Measurements from ENCODE around the gene KIAA0753. TPM values are rescaled to one million over a fixed set of nuclear protein-coding genes. Genes with fewer than 3 reads are reported as not detected.

KIAA0753 gene
- total RNA-seq, 2 donors from 2014 or later: 16.0 to 29.7 TPM

- Mint-ChIP-seq H3K27me3 (no peaks in the 10 kb centered on the region), H3K27ac (no peak overlapping the region), H3K36me3 (peaks cover 25% of the 10 kb centered on the region), H3K4me1 (ENCODE audit: low read depth in 2 of 2) (no peaks in the 10 kb centered on the region), H3K4me3 (no peak overlapping the region), H3K9me3 (no peaks in the 10 kb centered on the region)
- DNase-seq (ENCODE audit: low spot score) (no peak), ATAC-seq (no peak)
Observed at GRCh38 chr17:6592173-6592572, 48.3 kb downstream of the KIAA0753 start.

GRCh38 chr17:6591599-6592158 lies 48.8 kb downstream of the KIAA0753 start:
- Mint-ChIP-seq H3K9me3 (no peaks in the 10 kb centered on the region), H3K27ac (no peak overlapping the region), H3K36me3 (peaks cover 25% of the 10 kb centered on the region), H3K4me3 (no peak overlapping the region), H3K27me3 (no peaks in the 10 kb centered on the region), H3K4me1 (ENCODE audit: low read depth in 2 of 2) (no peaks in the 10 kb centered on the region)
- ATAC-seq (no peak), DNase-seq (ENCODE audit: low spot score) (no peak)

- no peak for ATAC-seq
- Mint-ChIP-seq H3K27ac (no peak overlapping the region), H3K4me3 (no peak overlapping the region), H3K9me3 (no peaks in the 10 kb centered on the region), H3K36me3 (peaks cover 44% of the 10 kb centered on the region), H3K27me3 (no peaks in the 10 kb centered on the region), H3K4me1 (ENCODE audit: low read depth in 2 of 2) (no peaks in the 10 kb centered on the region)
- DNase-seq (ENCODE audit: low spot score): no peak
Observed at GRCh38 chr17:6589266-6589946, 51.1 kb downstream of the KIAA0753 start.

GRCh38 chr17:6588165-6588564 lies 52.3 kb downstream of the KIAA0753 start:
- ATAC-seq (no peak), DNase-seq (ENCODE audit: low spot score) (no peak)
- Mint-ChIP-seq H3K27ac (no peak overlapping the region), H3K36me3 (peaks cover 56% of the 10 kb centered on the region), H3K4me1 (ENCODE audit: low read depth in 2 of 2) (no peaks in the 10 kb centered on the region), H3K9me3 (no peaks in the 10 kb centered on the region), H3K27me3 (no peaks in the 10 kb centered on the region), H3K4me3 (no peak overlapping the region)

- Mint-ChIP-seq H3K27ac (no peak overlapping the region), H3K9me3 (no peaks in the 10 kb centered on the region)
- DNase-seq (ENCODE audit: low spot score): no peak
Observed at GRCh38 chr17:6587310-6587709, 53.2 kb downstream of the KIAA0753 start.

GRCh38 chr17:6583411-6583810 lies 57.1 kb downstream of the KIAA0753 start:
- Mint-ChIP-seq H3K4me3 (no peak overlapping the region), H3K9me3 (no peaks in the 10 kb centered on the region), H3K36me3 (peaks cover 44% of the 10 kb centered on the region), H3K4me1 (ENCODE audit: low read depth in 2 of 2) (no peaks in the 10 kb centered on the region), H3K27me3 (no peaks in the 10 kb centered on the region), H3K27ac (no peak overlapping the region)
- DNase-seq (ENCODE audit: low spot score) (no peak), ATAC-seq (no peak)

More at GRCh38 chr17:6587310-6587709, 53.2 kb downstream of the KIAA0753 start:
- ATAC-seq: no peak
- peaks cover 63% of the 10 kb centered on the region for H3K36me3 Mint-ChIP-seq
- H3K27me3 Mint-ChIP-seq: no peaks in the 10 kb centered on the region
- H3K4me3 Mint-ChIP-seq: no peak overlapping the region
- no peaks in the 10 kb centered on the region for H3K4me1 Mint-ChIP-seq (ENCODE audit: low read depth in 2 of 2)

- Mint-ChIP-seq H3K27me3 (no peaks in the 10 kb centered on the region), H3K4me3 (no peak overlapping the region), H3K27ac (no peak overlapping the region), H3K4me1 (ENCODE audit: low read depth in 2 of 2) (peaks cover 5 to 9% of the 10 kb centered on the region in 2 donors), H3K36me3 (peaks cover 34% of the 10 kb centered on the region), H3K9me3 (no peaks in the 10 kb centered on the region)
- ATAC-seq: no peak
- DNase-seq (ENCODE audit: low spot score): no peak
Observed at GRCh38 chr17:6580625-6581024, 59.9 kb downstream of the KIAA0753 start.

- no peaks in the 10 kb centered on the region for H3K9me3 Mint-ChIP-seq
Observed at GRCh38 chr17:6578491-6578890, 62.0 kb downstream of the KIAA0753 start.

GRCh38 chr17:6577686-6578263 lies 62.7 kb downstream of the KIAA0753 start:
- Mint-ChIP-seq H3K27ac (peak overlapping the region in 1 of 2 donors; percentile 52), H3K4me3 (no peak overlapping the region), H3K27me3 (no peaks in the 10 kb centered on the region), H3K4me1 (ENCODE audit: low read depth in 2 of 2) (peaks cover 14 to 21% of the 10 kb centered on the region in 2 donors), H3K36me3 (peaks cover 8% of the 10 kb centered on the region), H3K9me3 (no peaks in the 10 kb centered on the region)
- DNase-seq (ENCODE audit: low spot score) (no peak), ATAC-seq (no peak)

More at GRCh38 chr17:6578491-6578890, 62.0 kb downstream of the KIAA0753 start:
- H3K4me1 Mint-ChIP-seq (ENCODE audit: low read depth in 2 of 2): peaks cover 14 to 21% of the 10 kb centered on the region in 2 donors
- ATAC-seq (no peak), DNase-seq (ENCODE audit: low spot score) (no peak)
- H3K36me3 Mint-ChIP-seq: peaks cover 15% of the 10 kb centered on the region
- no peak overlapping the region for H3K4me3 Mint-ChIP-seq
- H3K27ac Mint-ChIP-seq: no peak overlapping the region
- no peaks in the 10 kb centered on the region for H3K27me3 Mint-ChIP-seq

GRCh38 chr17:6576038-6576785 lies 64.3 kb downstream of the KIAA0753 start:
- H3K27ac Mint-ChIP-seq: peak overlapping the region; percentile 53 to 85
- H3K4me3 Mint-ChIP-seq: no peak overlapping the region
- H3K9me3 Mint-ChIP-seq: no peaks in the 10 kb centered on the region
- H3K4me1 Mint-ChIP-seq (ENCODE audit: low read depth in 2 of 2): peaks cover 14 to 24% of the 10 kb centered on the region in 2 donors
- ATAC-seq (no peak), DNase-seq (ENCODE audit: low spot score) (no peak)
- H3K27me3 Mint-ChIP-seq: no peaks in the 10 kb centered on the region
- H3K36me3 Mint-ChIP-seq: peaks cover 5% of the 10 kb centered on the region

GRCh38 chr17:6575596-6575988 lies 64.9 kb downstream of the KIAA0753 start:
- peak overlapping the region; percentile 79 for H3K4me3 Mint-ChIP-seq
- peaks cover 14 to 24% of the 10 kb centered on the region in 2 donors for H3K4me1 Mint-ChIP-seq (ENCODE audit: low read depth in 2 of 2)
- no peaks in the 10 kb centered on the region for H3K27me3 Mint-ChIP-seq
- no peak for DNase-seq (ENCODE audit: low spot score)
- ATAC-seq: peak in 1 of 2 donors; percentile 4
- H3K9me3 Mint-ChIP-seq: no peaks in the 10 kb centered on the region
- H3K27ac Mint-ChIP-seq: peak overlapping the region; percentile 53 to 85
- H3K36me3 Mint-ChIP-seq: peaks cover 5% of the 10 kb centered on the region

GRCh38 chr17:6574687-6575595 lies 65.6 kb downstream of the KIAA0753 start:
- H3K4me3 Mint-ChIP-seq: peak overlapping the region; percentile 79
- H3K9me3 Mint-ChIP-seq: no peaks in the 10 kb centered on the region
- H3K27ac Mint-ChIP-seq: peak overlapping the region; percentile 53 to 85
- H3K27me3 Mint-ChIP-seq: no peaks in the 10 kb centered on the region
- ATAC-seq (peak; percentile 83 to 91), DNase-seq (ENCODE audit: low spot score) (peak; percentile 78)
- H3K36me3 Mint-ChIP-seq: peaks cover 5% of the 10 kb centered on the region
- H3K4me1 Mint-ChIP-seq (ENCODE audit: low read depth in 2 of 2): peaks cover 14 to 24% of the 10 kb centered on the region in 2 donors
